Rectal smooth muscle tissue (tissue), 1 donor: ENCODE results near the gene POLR3A.

Experiments used
- H3K27ac ChIP-seq: one replicate; pipeline ENCODE4 v1.7.0; 2013; ENCODE audit warnings: low read depth, low read length, inconsistent platforms
- H3K27me3 ChIP-seq: one replicate; pipeline ENCODE4 v1.7.0; 2013; ENCODE audit warnings: low read length; ENCODE audit not compliant: control insufficient read depth, insufficient read depth
- H3K36me3 ChIP-seq: one replicate; pipeline ENCODE4 v1.7.0; 2013; ENCODE audit warnings: low read length; ENCODE audit not compliant: control insufficient read depth, insufficient read depth
- H3K4me1 ChIP-seq: one replicate; pipeline ENCODE4 v1.7.0; 2013; ENCODE audit warnings: low read length; ENCODE audit not compliant: control insufficient read depth, insufficient read depth
- H3K4me3 ChIP-seq: one replicate; pipeline ENCODE4 v1.7.0; 2013; ENCODE audit warnings: low read length
- H3K9ac ChIP-seq: one replicate; pipeline ENCODE4 v1.7.0; 2013; ENCODE audit warnings: low read length

POLR3A gene

GRCh38 chr10:77979221-77979620 is 50.1 kb downstream of the POLR3A start:
- no peak overlapping the region for H3K4me3 ChIP-seq
- H3K4me1 ChIP-seq, result peaks cover 10% of the 10 kb centered on the region
- peaks cover 49% of the 10 kb centered on the region for H3K36me3 ChIP-seq
- H3K9ac ChIP-seq, result no peak overlapping the region
- no peak overlapping the region for H3K27ac ChIP-seq
- H3K27me3 ChIP-seq, result no peaks in the 10 kb centered on the region

GRCh38 chr10:77978360-77978759 is 51.0 kb downstream of the POLR3A start:
- Histone ChIP-seq H3K4me3 (no peak overlapping the region), H3K4me1 (peaks cover 10% of the 10 kb centered on the region), H3K36me3 (peaks cover 44% of the 10 kb centered on the region), H3K9ac (no peak overlapping the region), H3K27me3 (no peaks in the 10 kb centered on the region), H3K27ac (no peak overlapping the region)

GRCh38 chr10:77977934-77978333 is 51.4 kb downstream of the POLR3A start:
- Histone ChIP-seq H3K4me1 (peaks cover 10% of the 10 kb centered on the region), H3K27ac (no peak overlapping the region), H3K9ac (no peak overlapping the region), H3K27me3 (no peaks in the 10 kb centered on the region), H3K36me3 (peaks cover 40% of the 10 kb centered on the region), H3K4me3 (no peak overlapping the region)

GRCh38 chr10:77977016-77977415 is 52.3 kb downstream of the POLR3A start:
- H3K27me3 ChIP-seq, result no peaks in the 10 kb centered on the region
- peaks cover 10% of the 10 kb centered on the region for H3K4me1 ChIP-seq
- H3K9ac ChIP-seq, result no peak overlapping the region
- H3K36me3 ChIP-seq, result peaks cover 32% of the 10 kb centered on the region
- H3K27ac ChIP-seq, result no peak overlapping the region
- H3K4me3 ChIP-seq, result no peak overlapping the region

- Histone ChIP-seq H3K36me3 (peaks cover 21% of the 10 kb centered on the region), H3K27ac (peak overlapping the region; percentile 67), H3K9ac (no peak overlapping the region), H3K4me3 (no peak overlapping the region), H3K27me3 (no peaks in the 10 kb centered on the region), H3K4me1 (peaks cover 23% of the 10 kb centered on the region)
These were observed 54.1 kb downstream of the POLR3A start for GRCh38 chr10:77975086-77975666.

GRCh38 chr10:77974396-77975074 is 54.8 kb downstream of the POLR3A start:
- Histone ChIP-seq H3K4me1 (peaks cover 28% of the 10 kb centered on the region), H3K4me3 (no peak overlapping the region), H3K9ac (no peak overlapping the region), H3K36me3 (peaks cover 15% of the 10 kb centered on the region), H3K27ac (peak overlapping the region; percentile 67), H3K27me3 (no peaks in the 10 kb centered on the region)

- H3K9ac ChIP-seq, result no peak overlapping the region
- H3K4me1 ChIP-seq, result peaks cover 34% of the 10 kb centered on the region
- no peaks in the 10 kb centered on the region for H3K27me3 ChIP-seq
- peak overlapping the region; percentile 22 for H3K27ac ChIP-seq
- H3K36me3 ChIP-seq, result peaks cover 10% of the 10 kb centered on the region
- no peak overlapping the region for H3K4me3 ChIP-seq
These were observed 56.0 kb downstream of the POLR3A start for GRCh38 chr10:77973276-77973675.

- Histone ChIP-seq H3K9ac (no peak overlapping the region), H3K4me3 (no peak overlapping the region), H3K27ac (peak overlapping the region; percentile 83), H3K4me1 (peaks cover 34% of the 10 kb centered on the region), H3K36me3 (peaks cover 3% of the 10 kb centered on the region), H3K27me3 (no peaks in the 10 kb centered on the region)
These were observed 57.2 kb downstream of the POLR3A start for GRCh38 chr10:77972148-77972547.

- Histone ChIP-seq H3K27me3 (no peaks in the 10 kb centered on the region), H3K4me1 (peaks cover 34% of the 10 kb centered on the region), H3K27ac (peak overlapping the region; percentile 83), H3K9ac (no peak overlapping the region), H3K36me3 (no peaks in the 10 kb centered on the region), H3K4me3 (no peak overlapping the region)
These were observed 57.5 kb downstream of the POLR3A start for GRCh38 chr10:77971804-77972144.

GRCh38 chr10:77970869-77971803 is 58.2 kb downstream of the POLR3A start:
- peak overlapping the region; percentile 83 for H3K27ac ChIP-seq
- H3K9ac ChIP-seq, result no peak overlapping the region
- no peaks in the 10 kb centered on the region for H3K27me3 ChIP-seq
- H3K36me3 ChIP-seq, result no peaks in the 10 kb centered on the region
- peak overlapping the region; percentile 33 for H3K4me3 ChIP-seq
- H3K4me1 ChIP-seq, result peaks cover 34% of the 10 kb centered on the region

- Histone ChIP-seq H3K4me1 (peaks cover 24% of the 10 kb centered on the region), H3K27ac (peak overlapping the region; percentile 75), H3K4me3 (no peak overlapping the region), H3K36me3 (no peaks in the 10 kb centered on the region), H3K27me3 (no peaks in the 10 kb centered on the region), H3K9ac (no peak overlapping the region)
These were observed 60.2 kb downstream of the POLR3A start for GRCh38 chr10:77969114-77969513.

GRCh38 chr10:77967611-77968022 is 61.7 kb downstream of the POLR3A start:
- H3K27ac ChIP-seq, result no peak overlapping the region
- H3K4me3 ChIP-seq, result no peak overlapping the region
- H3K27me3 ChIP-seq, result no peaks in the 10 kb centered on the region
- peaks cover 24% of the 10 kb centered on the region for H3K4me1 ChIP-seq
- no peaks in the 10 kb centered on the region for H3K36me3 ChIP-seq
- H3K9ac ChIP-seq, result no peak overlapping the region
